Smooth muscle cell of the pulmonary artery (primary cell): ENCODE measurements around the gene SAPCD1. TPM values are rescaled to one million over a fixed set of nuclear protein-coding genes. Genes with fewer than 3 reads are reported as not detected.

Experiments
- total RNA-seq: library from RNA; depleted of rRNA; stranded (reverse); fragments of >200 nt; gene quantifications from 2 replicates; pipeline ENCODE4 v1.2.3, GENCODE V29; 2014

SAPCD1 gene
- 0.78 and 0.79 TPM in 2 replicates for total RNA-seq

GRCh38 chr6:31762356-31762755 lies at the start of gene SAPCD1:
TSS of gene SAPCD1 (plus strand) at chr6:31762656. CDS start at chr6:31763055, 399 bp downstream.

GRCh38 chr6:31715022-31715958 lies 47.2 kb upstream of the SAPCD1 start, which contains the start of gene LY6G6D:
TSS of gene LY6G6D (plus strand) at chr6:31715348. CDS start at chr6:31715356, 8 bp downstream.

GRCh38 chr6:31721351-31722020 lies 41.0 kb upstream of the SAPCD1 start, which contains the start of gene LY6G6C:
TSS of gene LY6G6C (minus strand) at chr6:31721746. CDS start at chr6:31721679, 67 bp downstream.

GRCh38 chr6:31723245-31723979 lies 39.0 kb upstream of the SAPCD1 start, which contains the start of gene MPIG6B:
TSS of gene MPIG6B (plus strand) at chr6:31723373. CDS start at chr6:31723384, 11 bp downstream.

GRCh38 chr6:31728767-31729514 lies 33.5 kb upstream of the SAPCD1 start, which contains the start of gene DDAH2:
TSS of gene DDAH2 (minus strand) at chr6:31729299. CDS start at chr6:31729161, 138 bp downstream.

GRCh38 chr6:31736021-31736767 lies 26.3 kb upstream of the SAPCD1 start, which contains the start of gene CLIC1:
TSS of gene CLIC1 (minus strand) at chr6:31736530. CDS start at chr6:31736300, 230 bp downstream.

GRCh38 chr6:31739639-31740396 lies 22.6 kb upstream of the SAPCD1 start, which contains the start of gene MSH5:
TSS of gene MSH5 (plus strand) at chr6:31740005. CDS start at chr6:31740467, 462 bp downstream.

GRCh38 chr6:31776989-31777666 lies 14.7 kb downstream of the SAPCD1 start, which contains the start of gene VWA7:
TSS of gene VWA7 (minus strand) at chr6:31777328. CDS start at chr6:31776779, 549 bp downstream.

GRCh38 chr6:31795616-31796298 lies 33.3 kb downstream of the SAPCD1 start, which contains the start of gene VARS1:
TSS of gene VARS1 (minus strand) at chr6:31795752. CDS start at chr6:31795217, 535 bp downstream.

GRCh38 chr6:31806470-31807272 lies 44.2 kb downstream of the SAPCD1 start, which contains the start of gene LSM2:
TSS of gene LSM2 (minus strand) at chr6:31806966. CDS start at chr6:31806757, 209 bp downstream.

Other genes starting within 250 kb of the SAPCD1 start
- not detected in 2 replicates for gene MCCD1, start 233.7 kb upstream of the SAPCD1 start, total RNA-seq
- 221 and 228 TPM in 2 replicates for gene DDX39B, start 220.7 kb upstream of the SAPCD1 start, total RNA-seq
- 1.5 and 4.3 TPM in 2 replicates for gene ATP6V1G2, start 216.0 kb upstream of the SAPCD1 start, total RNA-seq
- gene NFKBIL1, start 215.0 kb upstream of the SAPCD1 start, total RNA-seq: 22.7 and 27.5 TPM in 2 replicates
- gene LTA, start 190.4 kb upstream of the SAPCD1 start, total RNA-seq: not detected in 2 replicates
- not detected in 2 replicates for gene TNF, start 187.1 kb upstream of the SAPCD1 start, total RNA-seq
- gene LTB, start 180.2 kb upstream of the SAPCD1 start, total RNA-seq: not detected in 2 replicates
- gene LST1, start 176.4 kb upstream of the SAPCD1 start, total RNA-seq: 0.23 TPM in 1 of 2 replicates, not detected in the other
- gene NCR3, start 169.7 kb upstream of the SAPCD1 start, total RNA-seq: not detected in 2 replicates
- gene AIF1, start 147.4 kb upstream of the SAPCD1 start, total RNA-seq: not detected in 2 replicates
- gene PRRC2A, start 141.9 kb upstream of the SAPCD1 start, total RNA-seq: 61.8 and 76.9 TPM in 2 replicates
- 194 and 208 TPM in 2 replicates for gene BAG6, start 110.0 kb upstream of the SAPCD1 start, total RNA-seq
- gene APOM, start 106.8 kb upstream of the SAPCD1 start, total RNA-seq: 1.0 and 1.6 TPM in 2 replicates
- gene C6orf47, start 101.9 kb upstream of the SAPCD1 start, total RNA-seq: 20.9 and 23.3 TPM in 2 replicates
- 9.7 and 14.1 TPM in 2 replicates for gene GPANK1, start 97.7 kb upstream of the SAPCD1 start, total RNA-seq
- gene CSNK2B, start 96.6 kb upstream of the SAPCD1 start, total RNA-seq: 75.1 and 82.0 TPM in 2 replicates
- 1.9 and 4.0 TPM in 2 replicates for gene LY6G5B, start 92.7 kb upstream of the SAPCD1 start, total RNA-seq
- gene LY6G5C, start 81.6 kb upstream of the SAPCD1 start, total RNA-seq: 0.26 and 0.85 TPM in 2 replicates
- gene ABHD16A, start 59.3 kb upstream of the SAPCD1 start, total RNA-seq: 47.6 and 50.4 TPM in 2 replicates
- gene LY6G6F, start 55.8 kb upstream of the SAPCD1 start, total RNA-seq: not detected in 2 replicates
- gene LY6G6D, start 47.3 kb upstream of the SAPCD1 start, total RNA-seq: not detected in 2 replicates
- not detected in 2 replicates for gene LY6G6C, start 40.9 kb upstream of the SAPCD1 start, total RNA-seq
- not detected in 2 replicates for gene MPIG6B, start 39.3 kb upstream of the SAPCD1 start, total RNA-seq
- 66.1 and 86.1 TPM in 2 replicates for gene DDAH2, start 33.4 kb upstream of the SAPCD1 start, total RNA-seq
- gene CLIC1, start 26.1 kb upstream of the SAPCD1 start, total RNA-seq: 417 and 463 TPM in 2 replicates
- 3.8 and 6.6 TPM in 2 replicates for gene MSH5, start 22.7 kb upstream of the SAPCD1 start, total RNA-seq
- gene VWA7, start 14.7 kb downstream of the SAPCD1 start, total RNA-seq: 0.26 and 0.46 TPM in 2 replicates
- 50.8 and 109 TPM in 2 replicates for gene VARS1, start 33.1 kb downstream of the SAPCD1 start, total RNA-seq
- 16.7 and 16.9 TPM in 2 replicates for gene LSM2, start 44.3 kb downstream of the SAPCD1 start, total RNA-seq
- 1.9 and 2.2 TPM in 2 replicates for gene HSPA1L, start 52.6 kb downstream of the SAPCD1 start, total RNA-seq
- gene HSPA1A, start 52.9 kb downstream of the SAPCD1 start, total RNA-seq: 133 and 166 TPM in 2 replicates
- 113 and 154 TPM in 2 replicates for gene HSPA1B, start 65.1 kb downstream of the SAPCD1 start, total RNA-seq
- gene NEU1, start 100.2 kb downstream of the SAPCD1 start, total RNA-seq: 75.7 and 102 TPM in 2 replicates
- gene SLC44A4, start 116.3 kb downstream of the SAPCD1 start, total RNA-seq: 0.20 TPM in 1 of 2 replicates, not detected in the other
- 57.3 and 69.7 TPM in 2 replicates for gene EHMT2, start 135.0 kb downstream of the SAPCD1 start, total RNA-seq
- gene ZBTB12, start 139.4 kb downstream of the SAPCD1 start, total RNA-seq: 7.6 and 9.8 TPM in 2 replicates
- gene C2, start 165.1 kb downstream of the SAPCD1 start, total RNA-seq: 1.7 and 4.7 TPM in 2 replicates
- 49.7 and 81.0 TPM in 2 replicates for gene CFB, start 183.4 kb downstream of the SAPCD1 start, total RNA-seq
- gene NELFE, start 196.3 kb downstream of the SAPCD1 start, total RNA-seq: 78.7 and 86.4 TPM in 2 replicates
- gene SKIC2, start 196.5 kb downstream of the SAPCD1 start, total RNA-seq: 66.7 and 73.4 TPM in 2 replicates
- gene DXO, start 209.5 kb downstream of the SAPCD1 start, total RNA-seq: 10.8 and 15.1 TPM in 2 replicates
- 9.4 and 12.3 TPM in 2 replicates for gene C4A, start 219.4 kb downstream of the SAPCD1 start, total RNA-seq